Activated CD4-positive, alpha-beta T cell treated with anti-CD3 and anti-CD28 coated beads for 24 hours (primary cell): ENCODE results near the gene NEIL3.

ENCODE experiments used
- DNase-seq, 2 donors: peaks; one replicate each; pipeline ENCODE4 v3.0.0-alpha.2; 2020; ENCODE audit warnings: low read depth in 2 of 2

The NEIL3 gene

DNA sequence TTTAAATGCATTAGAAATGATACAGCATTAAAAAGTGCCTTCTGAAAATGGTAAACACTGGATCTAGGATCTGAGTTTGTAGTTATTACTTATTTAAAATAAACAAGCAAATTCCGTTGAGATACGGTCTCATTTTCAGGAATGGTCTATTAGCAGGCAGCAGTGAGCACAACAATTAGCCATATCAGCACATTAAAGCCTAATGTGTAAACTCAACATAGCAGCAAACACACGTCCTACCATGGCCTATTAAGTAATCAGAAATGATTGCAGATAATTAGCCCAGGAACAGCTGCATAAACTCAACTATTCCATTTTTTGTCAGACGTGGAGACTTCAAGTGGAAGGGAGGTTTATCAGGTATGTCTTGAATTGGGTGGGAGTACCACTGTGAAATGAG is 61.8 kb downstream of the NEIL3 start:
- no peak for DNase-seq

DNA sequence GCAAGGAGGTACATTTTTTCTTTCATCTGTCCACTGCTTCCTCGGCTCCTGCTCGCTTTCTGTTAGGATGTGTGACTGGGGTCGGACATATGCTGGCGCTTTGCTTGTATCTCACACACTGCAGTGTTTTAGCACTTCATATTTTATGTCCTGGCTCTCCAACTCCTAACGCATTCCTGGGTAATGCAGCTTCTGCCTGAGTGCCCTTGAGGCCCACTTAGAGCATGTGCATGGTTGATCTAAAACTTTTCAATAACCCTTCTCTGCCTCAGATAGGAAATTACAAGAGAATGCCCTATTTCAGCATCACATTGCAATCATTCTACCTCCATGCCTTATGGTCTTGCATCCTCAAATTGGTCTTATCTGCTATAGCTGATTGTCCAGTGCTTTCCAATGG is 65.3 kb downstream of the NEIL3 start:
- DNase-seq, result no peak

DNA sequence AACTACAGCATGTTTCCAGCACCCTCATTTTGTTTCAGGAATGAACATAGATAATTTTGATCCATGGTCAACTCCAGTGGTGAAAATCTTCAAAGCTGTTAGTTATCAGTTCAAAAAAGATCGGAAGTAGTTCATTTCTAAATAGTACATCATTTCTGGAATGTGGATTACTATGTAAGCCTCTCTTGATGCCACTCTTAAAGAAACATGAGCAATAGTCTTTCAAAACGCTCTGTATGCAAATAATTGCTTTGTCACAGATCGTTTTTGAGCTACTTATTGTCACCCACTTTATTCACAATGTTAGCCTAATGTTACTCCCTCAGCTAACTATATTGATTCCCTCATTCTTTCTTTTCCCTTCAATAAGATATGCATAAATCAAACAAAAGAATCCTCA is 65.7 kb downstream of the NEIL3 start:
- no peak for DNase-seq

GRCh38 chr4:177376024-177376423 is 66.3 kb downstream of the NEIL3 start:
- DNase-seq, result no peak

- DNase-seq, result no peak
These were observed 71.1 kb downstream of the NEIL3 start for GRCh38 chr4:177380730-177381287.

GRCh38 chr4:177381762-177382310 is 72.2 kb downstream of the NEIL3 start:
- no peak for DNase-seq

DNA sequence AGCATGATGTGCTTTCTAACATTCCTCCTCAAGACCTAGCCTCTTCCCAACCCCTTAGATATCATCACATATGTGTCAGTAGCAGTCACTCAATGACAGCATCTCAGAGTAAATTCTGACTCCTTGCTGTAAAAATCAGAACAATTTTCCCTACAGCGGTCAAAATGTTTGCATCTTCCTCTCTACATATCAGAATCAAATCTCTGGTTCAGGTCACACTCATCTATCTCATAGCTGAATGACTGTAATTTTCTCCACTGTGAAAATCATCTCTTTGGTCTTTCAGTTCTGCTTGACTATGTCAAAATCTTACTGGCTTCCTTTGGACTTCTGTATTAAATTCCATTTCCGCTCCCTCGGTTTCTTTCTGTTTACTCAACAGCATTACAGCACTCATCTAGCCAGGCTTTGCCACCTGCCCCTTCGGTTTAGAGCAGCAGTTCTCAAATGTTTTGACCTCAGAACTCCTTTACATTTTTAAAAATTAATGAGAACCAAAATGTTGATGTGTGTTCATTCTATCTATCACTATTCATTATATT is 75.3 kb downstream of the NEIL3 start:
- DNase-seq, result no peak

DNA sequence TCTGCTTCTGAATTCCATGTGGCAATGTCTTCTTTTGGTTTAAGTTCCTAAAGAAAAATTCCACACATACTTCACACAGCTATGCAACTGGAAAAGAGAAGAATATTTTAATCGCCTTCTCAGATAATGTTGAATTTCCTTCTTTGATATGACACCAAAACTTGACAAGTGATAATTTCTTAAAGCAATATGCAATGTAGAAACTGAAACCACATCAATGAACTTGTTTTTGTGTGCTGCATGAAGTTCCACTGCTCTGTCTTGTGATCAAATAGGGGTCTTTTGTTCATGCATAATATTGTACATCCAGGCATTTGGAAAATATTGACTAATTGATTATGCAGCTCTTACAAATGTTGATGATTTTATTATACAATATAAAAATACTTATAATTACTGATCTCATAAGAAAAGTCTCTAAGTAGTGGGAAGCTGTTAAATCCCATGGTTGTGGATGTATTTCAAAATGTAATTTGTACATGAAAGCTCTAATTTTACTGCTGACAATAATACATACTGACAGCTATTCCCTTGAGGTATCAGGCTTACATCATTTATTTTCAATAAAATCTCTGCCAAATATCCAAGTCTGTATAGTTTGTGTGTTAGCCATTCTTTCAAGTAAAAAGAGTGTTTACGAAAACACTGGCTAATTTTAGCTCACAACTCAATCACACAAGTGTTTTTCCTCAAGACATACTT is 76.1 kb downstream of the NEIL3 start:
- DNase-seq, result no peak

DNA sequence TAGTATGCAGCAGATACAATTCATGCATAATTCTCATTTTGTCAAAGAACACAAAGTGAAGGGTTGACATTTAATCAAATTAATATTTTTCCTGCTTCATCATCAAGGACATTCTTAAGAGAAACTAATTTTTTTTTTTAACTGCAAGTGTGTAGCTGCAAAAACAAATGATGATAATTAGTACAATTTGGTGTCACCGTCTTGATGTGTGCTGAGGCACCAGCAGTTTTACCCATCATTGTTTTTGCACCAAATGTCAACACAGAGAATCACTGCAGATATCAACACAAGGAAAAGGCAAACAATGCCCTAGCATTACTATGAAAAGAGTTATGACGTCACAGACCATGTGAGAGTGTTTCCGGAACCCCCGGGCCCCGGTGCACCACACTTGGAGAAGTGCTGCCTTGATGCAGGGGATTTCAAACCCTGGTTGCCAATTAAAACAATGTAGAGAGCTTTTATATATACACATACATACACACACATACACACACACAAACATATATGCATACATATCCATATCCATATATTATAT is 76.7 kb downstream of the NEIL3 start:
- no peak for DNase-seq

DNA sequence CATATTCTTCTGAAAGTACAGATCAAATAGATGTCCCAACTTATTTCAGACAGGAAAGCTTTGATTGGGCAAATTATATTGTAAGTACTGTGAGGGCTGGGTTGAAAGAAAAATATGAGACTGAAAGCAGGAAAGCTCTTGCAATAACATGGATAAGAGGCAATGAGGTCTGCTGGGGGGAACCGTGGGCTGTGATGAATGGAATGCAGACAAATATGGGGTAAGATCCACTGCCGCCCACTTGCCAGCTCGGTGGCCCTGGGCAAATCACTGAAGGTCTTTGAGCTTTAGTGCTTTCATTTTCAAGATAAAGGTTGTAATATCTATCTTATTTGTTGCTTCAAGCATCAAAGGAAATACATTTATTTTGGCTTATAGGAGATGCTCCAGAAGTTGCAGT is 81.6 kb downstream of the NEIL3 start:
- DNase-seq, result no peak

- no peak for DNase-seq
These were observed 82.3 kb downstream of the NEIL3 start for GRCh38 chr4:177391953-177392352.

DNA sequence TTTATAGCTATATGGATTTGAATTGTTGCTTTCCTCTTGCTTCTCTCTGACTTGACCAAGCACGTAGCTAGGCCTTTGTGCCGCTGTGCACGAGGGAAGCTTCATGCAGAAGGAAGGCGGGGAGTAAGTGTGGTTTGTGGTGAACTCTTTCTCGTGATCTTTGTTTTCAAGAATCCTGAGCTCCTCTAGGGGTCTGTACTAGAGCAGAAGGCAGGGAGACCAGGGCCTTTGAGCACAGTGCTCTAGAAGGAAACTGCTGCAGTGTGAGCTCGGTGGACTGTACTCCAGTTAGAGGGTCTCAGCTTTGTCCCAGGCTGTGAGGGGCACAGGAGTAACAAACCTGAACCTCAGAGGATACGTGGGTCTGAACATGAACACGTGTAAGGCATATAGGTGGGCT is 83.6 kb downstream of the NEIL3 start:
- no peak for DNase-seq

DNA sequence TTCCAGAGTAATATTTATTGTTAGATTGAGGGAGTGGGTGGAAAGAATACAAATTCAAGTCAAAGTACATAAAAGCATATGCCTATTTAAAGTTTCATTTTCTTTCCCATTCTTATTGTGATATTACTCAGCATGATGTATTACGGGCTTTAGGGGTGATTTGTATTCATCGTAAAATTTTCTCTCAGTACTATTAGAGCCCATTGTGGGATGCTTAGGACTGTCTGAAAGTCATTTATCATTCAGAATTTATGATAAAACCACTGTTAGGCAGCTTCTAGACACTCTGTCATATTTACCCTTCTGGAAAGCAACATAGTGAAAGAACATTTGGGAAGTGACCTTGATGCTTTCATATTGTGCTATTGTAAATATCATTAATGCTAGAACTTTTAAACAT is 86.7 kb downstream of the NEIL3 start:
- DNase-seq, result no peak

- no peak for DNase-seq
These were observed 90.4 kb downstream of the NEIL3 start for GRCh38 chr4:177400030-177400429.

DNA sequence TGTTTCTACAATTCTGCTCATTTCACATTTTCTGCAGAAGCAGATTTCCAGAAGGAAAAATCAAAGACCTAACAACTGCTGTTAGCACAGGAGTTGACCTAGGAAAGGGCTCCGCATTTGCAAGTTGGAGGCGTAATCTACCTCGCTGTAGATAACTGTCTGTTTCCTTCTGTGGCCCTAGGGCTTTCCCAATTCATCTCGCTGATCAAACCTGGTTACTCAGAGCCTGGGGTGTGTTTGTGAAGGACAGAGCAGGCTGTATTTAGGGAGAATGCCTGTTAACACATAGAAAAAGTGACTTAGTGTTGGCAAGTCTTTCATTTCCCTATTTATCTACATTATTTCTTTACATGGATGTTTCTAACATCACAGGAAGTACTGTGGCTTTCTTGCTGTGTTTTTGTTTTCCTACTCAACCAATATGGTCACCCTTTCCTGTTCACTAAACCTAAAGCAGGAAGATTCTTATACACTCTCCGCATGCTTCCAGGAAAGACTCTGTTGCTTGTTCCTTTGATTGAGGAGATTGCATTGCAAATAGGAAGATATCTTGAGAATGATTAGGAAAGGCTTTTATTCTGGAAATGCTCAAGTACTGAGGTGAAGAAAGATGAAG is 92.1 kb downstream of the NEIL3 start:
- no peak for DNase-seq

GRCh38 chr4:177403746-177404145 is 94.1 kb downstream of the NEIL3 start:
- DNase-seq, result no peak

DNA sequence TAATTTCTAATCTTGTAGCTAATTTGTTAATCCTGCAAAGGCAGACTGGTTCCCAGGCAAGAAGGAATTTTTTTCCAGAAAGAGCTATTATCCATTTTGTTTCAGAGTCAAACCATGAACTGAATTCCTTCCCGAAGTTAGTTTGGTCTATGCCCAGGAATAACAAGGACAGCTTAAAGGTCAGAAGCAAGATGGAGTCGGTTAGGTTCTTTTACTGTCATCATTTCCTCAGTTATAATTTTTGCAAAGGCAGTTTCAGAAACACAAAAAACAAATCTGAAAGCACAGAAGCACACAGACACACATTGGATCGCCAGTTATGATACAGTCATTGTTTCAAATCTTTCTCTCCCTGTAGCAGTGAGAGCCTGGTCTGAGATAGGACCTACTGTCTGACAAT is 94.7 kb downstream of the NEIL3 start:
- no peak for DNase-seq

GRCh38 chr4:177404986-177405385 is 95.3 kb downstream of the NEIL3 start:
- no peak for DNase-seq

DNA sequence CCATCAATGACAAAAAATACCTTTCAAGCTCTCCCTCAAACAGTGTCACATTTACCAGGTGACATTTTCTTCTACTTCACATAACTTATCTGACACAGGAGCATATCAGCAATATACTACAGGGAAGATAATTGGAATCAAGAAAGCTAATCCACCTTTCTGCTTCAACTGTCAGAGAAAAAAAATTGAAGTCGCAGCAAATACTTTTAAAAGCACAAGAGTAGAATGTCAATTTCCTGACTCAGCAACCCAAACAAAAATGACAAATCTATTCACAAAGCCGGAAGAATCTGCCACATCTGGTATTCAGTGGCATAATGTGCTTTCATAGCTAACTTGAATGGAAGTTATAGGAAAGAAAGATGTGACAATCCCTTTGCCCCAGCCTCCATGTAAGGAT is 95.8 kb downstream of the NEIL3 start:
- DNase-seq, result no peak

- no peak for DNase-seq
These were observed 98.3 kb downstream of the NEIL3 start for GRCh38 chr4:177408023-177408422.

- no peak for DNase-seq
These were observed 100.9 kb downstream of the NEIL3 start for GRCh38 chr4:177410566-177410965.

GRCh38 chr4:177411996-177412395 is 102.3 kb downstream of the NEIL3 start:
- DNase-seq, result no peak
